ENCODE results near the gene BACE1. TPM values are rescaled to one million over a fixed set of nuclear protein-coding genes. Genes with fewer than 3 reads are reported as not detected.

Gene BACE1
- total and polyA plus RNA-seq, 2 of the 13 experiments (the other 11 are each of a cell fraction or from before 2014, with no cell fraction given): 7.5 to 17.9 TPM

DNA sequence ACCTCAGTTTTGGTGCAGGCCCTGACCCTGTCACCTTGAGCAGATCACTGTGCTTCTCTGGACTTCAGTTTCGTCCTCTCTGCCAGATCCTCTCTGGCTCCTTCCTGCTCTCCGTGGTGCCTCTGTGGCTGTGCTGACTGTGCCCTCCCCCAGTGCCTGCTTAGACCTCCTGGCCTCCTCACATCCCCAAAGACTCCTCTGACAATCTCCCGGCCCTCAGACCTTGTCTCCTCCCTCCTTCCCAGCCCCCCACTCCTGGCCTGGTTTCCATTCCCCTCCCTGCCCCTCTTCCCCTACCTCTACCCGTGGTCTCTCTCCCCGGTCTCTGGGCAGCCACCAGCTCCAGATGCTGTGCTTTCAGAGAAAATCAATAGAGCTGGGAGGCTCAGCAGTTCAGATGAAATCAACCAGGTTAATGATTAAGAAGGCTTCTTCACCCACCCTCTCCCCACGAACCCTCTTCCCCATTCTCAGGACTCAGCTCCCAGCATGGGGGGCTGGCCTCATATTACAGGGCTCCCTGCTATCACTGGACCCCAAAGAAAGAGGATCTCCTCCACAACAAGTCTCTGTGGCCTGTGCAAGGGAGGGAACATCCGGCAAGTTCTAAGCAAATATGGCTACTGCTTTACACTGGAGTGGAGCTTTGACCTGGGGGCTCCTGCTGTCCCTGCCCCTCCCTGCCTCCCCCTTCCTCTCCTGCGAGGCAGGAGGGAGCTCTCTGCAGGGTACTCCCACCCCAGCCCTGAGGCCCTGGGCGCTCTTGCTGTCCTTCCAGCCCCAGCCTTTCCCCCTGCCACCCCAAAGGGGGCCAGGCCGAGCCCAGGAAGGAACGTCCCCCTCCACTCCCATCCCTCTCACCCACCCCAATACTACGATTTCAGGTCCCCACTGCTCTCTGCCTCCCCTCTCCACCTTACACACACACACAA, 16.4 kb downstream of the BACE1 start (continued):
- TF ChIP-seq, protein P1, sequence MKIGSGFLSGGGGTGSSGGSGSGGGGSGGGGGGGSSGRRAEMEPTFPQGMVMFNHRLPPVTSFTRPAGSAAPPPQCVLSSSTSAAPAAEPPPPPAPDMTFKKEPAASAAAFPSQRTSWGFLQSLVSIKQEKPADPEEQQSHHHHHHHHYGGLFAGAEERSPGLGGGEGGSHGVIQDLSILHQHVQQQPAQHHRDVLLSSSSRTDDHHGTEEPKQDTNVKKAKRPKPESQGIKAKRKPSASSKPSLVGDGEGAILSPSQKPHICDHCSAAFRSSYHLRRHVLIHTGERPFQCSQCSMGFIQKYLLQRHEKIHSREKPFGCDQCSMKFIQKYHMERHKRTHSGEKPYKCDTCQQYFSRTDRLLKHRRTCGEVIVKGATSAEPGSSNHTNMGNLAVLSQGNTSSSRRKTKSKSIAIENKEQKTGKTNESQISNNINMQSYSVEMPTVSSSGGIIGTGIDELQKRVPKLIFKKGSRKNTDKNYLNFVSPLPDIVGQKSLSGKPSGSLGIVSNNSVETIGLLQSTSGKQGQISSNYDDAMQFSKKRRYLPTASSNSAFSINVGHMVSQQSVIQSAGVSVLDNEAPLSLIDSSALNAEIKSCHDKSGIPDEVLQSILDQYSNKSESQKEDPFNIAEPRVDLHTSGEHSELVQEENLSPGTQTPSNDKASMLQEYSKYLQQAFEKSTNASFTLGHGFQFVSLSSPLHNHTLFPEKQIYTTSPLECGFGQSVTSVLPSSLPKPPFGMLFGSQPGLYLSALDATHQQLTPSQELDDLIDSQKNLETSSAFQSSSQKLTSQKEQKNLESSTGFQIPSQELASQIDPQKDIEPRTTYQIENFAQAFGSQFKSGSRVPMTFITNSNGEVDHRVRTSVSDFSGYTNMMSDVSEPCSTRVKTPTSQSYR (CRISPR knock-in tag; IDR thresholded peaks at IDR 0.05; ENCODE audit: borderline replicate concordance): peak; percentile 27; the same call in 1 of the 2 replicates
- TF ChIP-seq, protein P2, sequence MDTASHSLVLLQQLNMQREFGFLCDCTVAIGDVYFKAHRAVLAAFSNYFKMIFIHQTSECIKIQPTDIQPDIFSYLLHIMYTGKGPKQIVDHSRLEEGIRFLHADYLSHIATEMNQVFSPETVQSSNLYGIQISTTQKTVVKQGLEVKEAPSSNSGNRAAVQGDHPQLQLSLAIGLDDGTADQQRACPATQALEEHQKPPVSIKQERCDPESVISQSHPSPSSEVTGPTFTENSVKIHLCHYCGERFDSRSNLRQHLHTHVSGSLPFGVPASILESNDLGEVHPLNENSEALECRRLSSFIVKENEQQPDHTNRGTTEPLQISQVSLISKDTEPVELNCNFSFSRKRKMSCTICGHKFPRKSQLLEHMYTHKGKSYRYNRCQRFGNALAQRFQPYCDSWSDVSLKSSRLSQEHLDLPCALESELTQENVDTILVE (CRISPR knock-in tag; IDR thresholded peaks at IDR 0.05): no peak; the same call in 1 of the 2 replicates
- TF ChIP-seq FLYWCH1 (CRISPR knock-in tag; IDR thresholded peaks at IDR 0.05): no peak
- TF ChIP-seq, protein P3, sequence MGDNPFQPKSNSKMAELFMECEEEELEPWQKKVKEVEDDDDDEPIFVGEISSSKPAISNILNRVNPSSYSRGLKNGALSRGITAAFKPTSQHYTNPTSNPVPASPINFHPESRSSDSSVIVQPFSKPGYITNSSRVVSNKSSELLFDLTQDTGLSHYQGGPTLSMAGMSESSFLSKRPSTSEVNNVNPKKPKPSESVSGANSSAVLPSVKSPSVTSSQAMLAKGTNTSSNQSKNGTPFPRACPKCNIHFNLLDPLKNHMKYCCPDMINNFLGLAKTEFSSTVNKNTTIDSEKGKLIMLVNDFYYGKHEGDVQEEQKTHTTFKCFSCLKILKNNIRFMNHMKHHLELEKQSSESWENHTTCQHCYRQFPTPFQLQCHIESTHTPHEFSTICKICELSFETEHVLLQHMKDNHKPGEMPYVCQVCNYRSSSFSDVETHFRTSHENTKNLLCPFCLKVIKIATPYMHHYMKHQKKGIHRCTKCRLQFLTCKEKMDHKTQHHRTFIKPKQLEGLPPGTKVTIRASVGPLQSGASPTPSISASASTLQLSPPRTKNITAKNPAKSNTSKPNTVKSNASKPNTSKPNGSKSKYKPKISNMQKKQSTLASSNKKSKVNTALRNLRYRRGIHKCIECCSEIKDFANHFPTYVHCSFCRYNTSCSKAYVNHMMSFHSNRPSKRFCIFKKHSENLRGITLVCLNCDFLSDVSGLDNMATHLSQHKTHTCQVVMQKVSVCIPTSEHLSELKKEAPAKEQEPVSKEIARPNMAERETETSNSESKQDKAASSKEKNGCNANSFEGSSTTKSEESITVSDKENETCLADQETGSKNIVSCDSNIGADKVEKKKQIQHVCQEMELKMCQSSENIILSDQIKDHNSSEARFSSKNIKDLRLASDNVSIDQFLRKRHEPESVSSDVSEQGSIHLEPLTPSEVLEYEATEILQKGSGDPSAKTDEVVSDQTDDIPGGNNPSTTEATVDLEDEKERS (CRISPR knock-in tag; IDR thresholded peaks at IDR 0.05): peak; percentile 80; the same call in 1 of the 2 replicates
- TF ChIP-seq PLRG1 (conservative IDR thresholded peaks at IDR 0.05): no peak
- TF ChIP-seq, protein P4, sequence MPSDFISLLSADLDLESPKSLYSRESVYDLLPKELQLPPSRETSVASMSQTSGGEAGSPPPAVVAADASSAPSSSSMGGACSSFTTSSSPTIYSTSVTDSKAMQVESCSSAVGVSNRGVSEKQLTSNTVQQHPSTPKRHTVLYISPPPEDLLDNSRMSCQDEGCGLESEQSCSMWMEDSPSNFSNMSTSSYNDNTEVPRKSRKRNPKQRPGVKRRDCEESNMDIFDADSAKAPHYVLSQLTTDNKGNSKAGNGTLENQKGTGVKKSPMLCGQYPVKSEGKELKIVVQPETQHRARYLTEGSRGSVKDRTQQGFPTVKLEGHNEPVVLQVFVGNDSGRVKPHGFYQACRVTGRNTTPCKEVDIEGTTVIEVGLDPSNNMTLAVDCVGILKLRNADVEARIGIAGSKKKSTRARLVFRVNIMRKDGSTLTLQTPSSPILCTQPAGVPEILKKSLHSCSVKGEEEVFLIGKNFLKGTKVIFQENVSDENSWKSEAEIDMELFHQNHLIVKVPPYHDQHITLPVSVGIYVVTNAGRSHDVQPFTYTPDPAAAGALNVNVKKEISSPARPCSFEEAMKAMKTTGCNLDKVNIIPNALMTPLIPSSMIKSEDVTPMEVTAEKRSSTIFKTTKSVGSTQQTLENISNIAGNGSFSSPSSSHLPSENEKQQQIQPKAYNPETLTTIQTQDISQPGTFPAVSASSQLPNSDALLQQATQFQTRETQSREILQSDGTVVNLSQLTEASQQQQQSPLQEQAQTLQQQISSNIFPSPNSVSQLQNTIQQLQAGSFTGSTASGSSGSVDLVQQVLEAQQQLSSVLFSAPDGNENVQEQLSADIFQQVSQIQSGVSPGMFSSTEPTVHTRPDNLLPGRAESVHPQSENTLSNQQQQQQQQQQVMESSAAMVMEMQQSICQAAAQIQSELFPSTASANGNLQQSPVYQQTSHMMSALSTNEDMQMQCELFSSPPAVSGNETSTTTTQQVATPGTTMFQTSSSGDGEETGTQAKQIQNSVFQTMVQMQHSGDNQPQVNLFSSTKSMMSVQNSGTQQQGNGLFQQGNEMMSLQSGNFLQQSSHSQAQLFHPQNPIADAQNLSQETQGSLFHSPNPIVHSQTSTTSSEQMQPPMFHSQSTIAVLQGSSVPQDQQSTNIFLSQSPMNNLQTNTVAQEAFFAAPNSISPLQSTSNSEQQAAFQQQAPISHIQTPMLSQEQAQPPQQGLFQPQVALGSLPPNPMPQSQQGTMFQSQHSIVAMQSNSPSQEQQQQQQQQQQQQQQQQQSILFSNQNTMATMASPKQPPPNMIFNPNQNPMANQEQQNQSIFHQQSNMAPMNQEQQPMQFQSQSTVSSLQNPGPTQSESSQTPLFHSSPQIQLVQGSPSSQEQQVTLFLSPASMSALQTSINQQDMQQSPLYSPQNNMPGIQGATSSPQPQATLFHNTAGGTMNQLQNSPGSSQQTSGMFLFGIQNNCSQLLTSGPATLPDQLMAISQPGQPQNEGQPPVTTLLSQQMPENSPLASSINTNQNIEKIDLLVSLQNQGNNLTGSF (CRISPR knock-in tag; IDR thresholded peaks at IDR 0.05): no peak
- no peak; the same call in 1 of the 2 replicates for TF ChIP-seq NR1H2 (CRISPR knock-in tag; IDR thresholded peaks at IDR 0.05; ENCODE audit: borderline replicate concordance, low read depth)
- peak; percentile 34; the same call in 1 of the 2 replicates for TF ChIP-seq NR2C2 (CRISPR knock-in tag; IDR thresholded peaks at IDR 0.05; ENCODE audit: borderline replicate concordance)
- TF ChIP-seq ZNF124 (CRISPR knock-in tag; IDR thresholded peaks at IDR 0.05): no peak
- TF ChIP-seq U2AF1 (optimal IDR thresholded peaks at IDR 0.05; ENCODE audit: low read depth, low read length): no peak
- TF ChIP-seq, protein P5, sequence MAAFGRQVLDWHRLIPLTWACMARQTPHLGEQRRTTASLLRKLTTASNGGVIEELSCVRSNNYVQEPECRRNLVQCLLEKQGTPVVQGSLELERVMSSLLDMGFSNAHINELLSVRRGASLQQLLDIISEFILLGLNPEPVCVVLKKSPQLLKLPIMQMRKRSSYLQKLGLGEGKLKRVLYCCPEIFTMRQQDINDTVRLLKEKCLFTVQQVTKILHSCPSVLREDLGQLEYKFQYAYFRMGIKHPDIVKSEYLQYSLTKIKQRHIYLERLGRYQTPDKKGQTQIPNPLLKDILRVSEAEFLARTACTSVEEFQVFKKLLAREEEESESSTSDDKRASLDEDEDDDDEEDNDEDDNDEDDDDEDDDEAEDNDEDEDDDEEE (CRISPR knock-in tag; IDR thresholded peaks at IDR 0.05): no peak
- peak; percentile 61; the same call in 1 of the 2 replicates for TF ChIP-seq SALL2 (CRISPR knock-in tag; IDR thresholded peaks at IDR 0.05)
- TF ChIP-seq STAT5B (CRISPR knock-in tag; IDR thresholded peaks at IDR 0.05): no peak
- no peak for TF ChIP-seq ARHGAP35 (CRISPR knock-in tag; IDR thresholded peaks at IDR 0.05; ENCODE audit: borderline replicate concordance)
